GM19452 (cell line): Measurements from ENCODE around the gene AIFM3.

Source experiments
- ATAC-seq: cut with Tn5 transposase; IDR thresholded peaks from one replicate; pipeline ENCODE4 v1.9.1; 2021; ENCODE audit not compliant: unreplicated experiment

Gene AIFM3

DNA sequence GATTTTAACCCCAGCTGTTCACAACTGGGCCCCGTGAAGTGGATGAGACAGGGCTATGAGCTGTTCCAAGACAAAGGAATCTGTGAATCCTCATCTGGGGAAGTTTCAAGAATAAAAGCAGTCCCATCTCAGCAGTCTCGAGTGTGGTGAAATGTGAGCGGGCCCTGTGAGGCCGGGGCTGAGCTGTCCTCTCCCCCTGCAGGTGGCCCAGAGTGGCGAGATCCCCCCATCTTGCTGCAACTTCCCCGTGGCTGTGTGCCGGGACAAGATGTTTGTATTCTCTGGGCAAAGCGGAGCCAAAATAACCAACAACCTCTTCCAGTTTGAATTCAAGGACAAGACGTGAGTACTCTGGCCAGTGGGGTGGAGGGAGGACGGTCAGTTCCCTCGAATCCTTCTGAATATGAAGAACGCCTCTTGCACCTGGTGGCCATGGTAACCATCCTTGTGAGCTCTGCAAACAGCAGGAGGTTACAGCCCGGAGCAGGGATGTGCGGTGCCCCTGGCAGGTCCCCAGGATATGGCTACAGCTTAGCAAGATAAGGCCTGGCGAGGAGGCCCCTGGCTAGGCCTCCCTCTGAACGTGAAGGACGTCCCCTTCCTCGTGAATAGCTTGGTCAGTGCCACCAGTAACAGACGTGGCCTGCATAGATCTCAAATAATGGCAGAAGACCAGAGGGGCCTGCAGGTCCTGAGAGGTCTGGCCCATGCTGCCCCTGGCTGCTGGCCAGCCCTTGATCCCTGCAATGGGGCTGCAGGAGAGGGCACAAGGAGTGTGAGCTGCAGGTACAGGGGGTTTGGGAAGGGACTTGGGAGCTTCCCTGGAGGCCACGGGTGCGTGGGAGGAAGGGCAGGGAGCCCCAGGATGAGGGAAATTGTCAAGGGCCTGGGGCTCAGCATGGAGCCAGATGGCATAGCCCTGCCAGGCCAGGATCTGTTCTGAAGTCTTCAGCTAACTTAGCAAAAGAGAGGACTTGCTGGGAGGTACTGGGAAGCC, 23.4 kb downstream of the AIFM3 start:
- no peak for ATAC-seq

- no peak for ATAC-seq
Measured at GRCh38 chr22:20991252-20992055, 24.4 kb downstream of the AIFM3 start.

GRCh38 chr22:20992056-20992442, 25.0 kb downstream of the AIFM3 start:
- ATAC-seq = no peak

DNA sequence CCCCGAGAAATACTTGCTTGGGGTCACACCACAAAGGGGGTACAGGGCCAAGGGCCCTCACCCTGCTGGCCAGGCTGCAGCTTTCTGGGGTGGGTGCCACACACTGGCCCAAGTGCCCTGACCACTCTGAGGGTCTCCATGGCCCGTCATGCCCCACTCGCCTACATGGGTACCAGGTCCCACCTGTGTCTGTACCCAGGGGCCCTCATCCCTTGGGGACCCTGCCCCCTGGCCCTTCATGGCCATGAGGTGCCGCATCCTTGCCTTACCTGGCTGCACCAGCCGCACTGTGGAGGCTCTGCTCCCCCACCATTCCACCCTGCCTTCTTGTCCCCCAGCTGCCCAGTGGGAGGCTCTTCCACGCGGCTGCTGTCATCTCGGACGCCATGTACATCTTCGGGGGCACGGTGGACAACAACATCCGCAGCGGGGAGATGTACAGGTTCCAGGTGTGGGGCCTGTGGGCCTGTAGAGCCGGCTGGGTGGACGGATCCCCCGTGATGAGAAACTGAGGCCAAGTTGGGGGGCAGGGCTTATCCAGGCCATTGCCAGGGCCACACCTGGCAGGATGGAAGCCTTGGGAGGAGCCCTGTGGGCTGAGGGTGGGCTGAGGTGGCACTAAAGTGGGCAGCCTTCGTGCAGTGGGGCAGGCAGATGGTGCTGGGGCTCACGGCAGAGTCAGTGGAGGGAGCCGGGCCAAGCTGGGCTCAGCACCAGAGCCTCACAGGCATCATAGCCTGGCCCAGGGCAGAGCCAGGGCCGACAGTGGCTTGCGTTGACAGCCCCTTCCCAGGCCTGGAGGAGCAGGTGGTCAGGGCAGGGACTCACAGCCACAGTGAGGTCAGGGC, 25.6 kb downstream of the AIFM3 start:
- no peak for ATAC-seq

- ATAC-seq = no peak
Measured at GRCh38 chr22:20993304-20994127, 26.5 kb downstream of the AIFM3 start.

DNA sequence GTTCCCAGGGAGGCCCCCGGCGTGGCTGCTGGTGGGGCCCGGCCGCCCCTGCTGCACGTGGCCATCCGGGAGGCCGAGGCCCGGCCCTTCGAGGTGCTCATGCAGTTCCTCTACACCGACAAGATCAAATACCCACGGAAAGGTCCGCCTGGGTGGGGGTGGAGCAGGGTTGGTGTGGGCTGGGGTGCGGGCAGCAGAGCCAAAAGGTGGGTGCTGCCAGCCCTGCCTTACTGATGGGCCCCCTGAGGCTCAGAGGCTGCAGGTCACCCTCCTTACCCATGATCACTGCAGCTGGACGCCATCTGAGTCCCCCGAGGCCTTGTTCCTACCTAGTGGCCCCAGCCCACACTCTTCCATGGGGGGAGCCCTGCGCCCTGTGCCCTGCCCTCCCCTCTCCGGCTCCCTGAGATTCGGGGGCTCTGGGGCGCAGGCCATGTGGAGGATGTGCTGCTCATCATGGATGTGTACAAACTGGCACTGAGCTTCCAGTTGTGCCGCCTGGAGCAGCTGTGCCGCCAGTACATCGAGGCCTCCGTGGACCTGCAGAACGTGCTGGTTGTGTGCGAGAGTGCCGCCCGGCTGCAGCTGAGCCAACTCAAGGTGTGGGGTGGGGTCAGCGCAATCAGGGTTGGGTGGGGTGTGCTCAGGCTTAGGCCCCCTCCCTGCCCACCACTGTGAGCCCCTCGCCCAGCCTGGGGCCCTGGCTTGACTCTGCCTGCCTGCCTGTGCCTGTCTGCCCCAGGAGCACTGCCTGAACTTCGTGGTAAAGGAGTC, 27.3 kb downstream of the AIFM3 start:
- no peak for ATAC-seq

DNA sequence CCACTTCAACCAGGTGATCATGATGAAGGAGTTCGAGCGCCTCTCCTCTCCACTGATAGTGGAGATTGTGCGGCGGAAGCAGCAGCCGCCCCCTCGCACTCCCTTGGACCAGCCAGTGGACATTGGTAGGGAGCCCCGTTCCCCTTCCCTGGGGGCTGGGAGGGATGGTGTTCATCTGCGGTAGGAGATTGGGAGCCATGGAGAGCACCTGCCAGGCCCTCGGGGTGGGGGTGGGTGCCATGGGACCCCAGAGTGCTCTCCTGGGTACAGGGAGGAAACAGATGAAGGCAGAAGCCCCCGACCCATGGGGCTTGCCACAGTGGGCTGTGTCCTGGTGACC, 27.8 kb downstream of the AIFM3 start:
- no peak for ATAC-seq

GRCh38 chr22:20995329-20996030, 28.4 kb downstream of the AIFM3 start:
- no peak for ATAC-seq

DNA sequence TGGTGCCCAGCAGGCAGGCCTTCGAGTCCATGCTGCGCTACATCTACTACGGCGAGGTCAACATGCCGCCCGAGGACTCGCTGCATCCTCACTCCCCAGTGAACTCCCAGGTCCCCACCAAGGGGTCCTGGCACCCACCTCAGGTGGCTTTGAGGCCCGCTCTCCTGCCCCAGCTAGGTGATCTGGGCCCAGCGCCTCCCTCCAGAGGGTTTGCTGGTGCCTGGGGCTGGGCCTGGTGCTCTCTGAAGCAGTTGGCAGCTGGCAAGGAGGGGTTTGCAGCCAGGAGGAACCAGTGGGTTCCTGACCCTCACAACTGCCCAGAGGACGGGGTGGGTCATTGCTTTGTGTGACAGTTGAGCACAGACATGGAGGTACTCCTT, 29.0 kb downstream of the AIFM3 start:
- no peak for ATAC-seq

DNA sequence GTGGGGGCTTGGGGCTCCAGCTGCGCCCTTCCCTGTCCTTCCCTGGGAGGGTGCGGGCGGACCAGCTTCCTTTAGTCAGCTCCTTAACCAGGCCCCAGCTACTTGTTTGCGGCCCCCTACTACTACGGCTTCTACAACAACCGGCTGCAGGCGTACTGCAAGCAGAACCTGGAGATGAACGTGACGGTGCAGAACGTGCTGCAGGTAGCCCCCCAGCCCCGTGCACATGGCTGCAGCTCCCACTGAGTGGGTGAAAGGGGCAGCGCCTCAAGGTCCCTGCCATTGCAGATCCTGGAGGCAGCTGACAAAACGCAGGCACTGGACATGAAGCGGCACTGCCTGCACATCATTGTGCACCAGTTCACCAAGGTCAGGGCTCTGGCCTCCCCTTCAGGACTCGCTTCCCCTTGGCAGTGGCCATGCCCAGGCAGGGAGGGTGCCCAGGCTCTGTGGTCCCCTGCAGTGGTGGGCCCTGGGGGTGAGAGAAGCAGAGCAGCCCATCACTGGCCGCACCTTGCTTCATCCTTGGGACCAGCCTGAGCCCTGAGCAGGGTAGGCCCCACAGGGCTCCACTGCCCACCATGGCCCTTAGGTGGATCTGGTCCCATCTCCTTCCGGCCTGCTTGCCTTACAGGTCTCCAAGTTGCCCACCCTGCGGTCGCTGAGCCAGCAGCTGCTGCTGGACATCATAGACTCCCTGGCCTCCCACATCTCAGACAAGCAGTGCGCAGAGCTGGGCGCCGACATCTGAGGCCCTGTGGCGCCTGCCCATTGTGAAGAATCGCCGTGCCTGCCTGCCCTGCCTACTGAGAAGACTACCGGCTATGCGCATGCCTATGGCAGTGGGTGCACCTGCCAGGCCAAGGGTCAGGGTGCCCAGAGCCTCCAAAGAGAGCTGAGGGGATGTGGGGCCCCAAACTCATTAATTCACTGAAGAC, 29.8 kb downstream of the AIFM3 start:
- no peak for ATAC-seq

DNA sequence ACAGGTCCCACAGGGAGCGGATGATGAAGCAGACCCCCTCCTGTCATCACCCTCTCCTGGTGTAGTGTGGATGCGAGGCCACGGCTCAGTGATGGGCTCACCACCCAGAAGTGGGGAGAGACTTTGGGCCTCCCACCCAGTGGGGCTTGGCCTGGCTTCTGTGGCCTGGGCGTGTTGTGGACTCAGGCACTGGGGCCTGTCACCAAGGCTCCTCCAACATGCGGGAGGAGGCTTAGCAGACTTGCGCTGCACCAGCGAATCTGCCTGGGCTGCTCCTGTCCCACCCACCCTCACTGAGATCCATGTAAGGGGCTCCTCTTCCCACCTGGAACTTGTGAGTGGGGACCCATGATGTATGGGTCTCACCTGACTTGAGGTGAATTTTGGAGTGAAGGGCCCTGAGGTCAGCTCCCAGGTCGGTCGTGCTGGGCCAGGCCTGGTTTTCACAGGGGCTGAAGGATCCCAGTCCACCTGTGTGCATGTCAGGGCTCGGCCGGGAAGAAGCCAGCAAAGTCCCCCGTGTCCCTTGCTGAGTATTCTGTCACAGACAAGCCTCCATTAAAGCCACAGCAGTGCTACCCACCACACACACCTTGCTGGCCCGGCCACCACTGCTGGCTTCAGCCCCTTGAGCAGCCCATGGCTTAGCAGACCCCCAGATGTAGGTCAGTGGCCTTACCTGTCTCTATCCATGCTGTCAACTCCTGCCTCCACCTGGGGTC, 30.6 kb downstream of the AIFM3 start:
- ATAC-seq = no peak

DNA sequence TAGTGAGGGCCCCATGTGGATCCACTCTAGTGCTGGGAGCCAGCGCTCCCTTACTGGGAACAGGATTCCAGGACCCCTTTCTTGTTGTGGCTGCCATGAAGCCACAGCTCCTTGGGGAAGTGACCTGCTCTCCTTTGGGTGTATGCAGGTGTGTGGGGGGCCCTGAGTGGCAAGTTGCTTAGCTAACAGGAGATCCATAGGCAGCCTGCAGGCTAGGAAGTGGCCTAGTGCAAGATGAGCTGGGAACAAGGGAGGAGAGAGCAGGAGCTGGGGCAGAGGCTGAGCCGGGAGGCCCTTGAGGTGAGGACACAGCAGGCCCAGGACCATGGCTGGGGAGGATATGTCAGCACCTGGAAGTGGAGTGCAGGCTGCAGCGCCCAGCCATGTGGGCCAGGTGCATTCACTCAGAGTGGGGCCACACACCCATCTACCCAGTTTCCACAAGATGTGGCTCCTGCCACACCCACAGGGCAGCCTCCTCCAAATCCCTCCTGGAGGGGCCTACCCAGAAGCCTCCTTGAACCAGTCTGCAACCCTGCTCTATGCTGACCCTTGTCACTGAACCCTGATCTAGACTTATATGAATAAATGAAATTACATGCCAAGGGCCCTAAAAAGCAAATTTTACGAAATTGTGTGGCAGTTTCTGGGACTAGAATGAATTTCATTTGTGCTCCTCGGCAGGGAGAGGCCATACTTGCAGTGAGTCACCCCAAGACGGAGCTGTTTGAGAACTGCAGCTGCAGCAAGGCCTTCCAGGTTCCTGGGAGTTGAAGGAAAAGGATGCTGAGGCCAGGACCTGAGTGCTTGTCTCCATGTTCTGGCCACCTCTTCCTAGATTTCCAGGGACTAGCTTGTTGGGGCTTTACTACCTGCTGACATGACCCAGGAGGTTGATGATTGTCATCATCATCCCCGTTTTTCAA, 31.6 kb downstream of the AIFM3 start:
- no peak for ATAC-seq

DNA sequence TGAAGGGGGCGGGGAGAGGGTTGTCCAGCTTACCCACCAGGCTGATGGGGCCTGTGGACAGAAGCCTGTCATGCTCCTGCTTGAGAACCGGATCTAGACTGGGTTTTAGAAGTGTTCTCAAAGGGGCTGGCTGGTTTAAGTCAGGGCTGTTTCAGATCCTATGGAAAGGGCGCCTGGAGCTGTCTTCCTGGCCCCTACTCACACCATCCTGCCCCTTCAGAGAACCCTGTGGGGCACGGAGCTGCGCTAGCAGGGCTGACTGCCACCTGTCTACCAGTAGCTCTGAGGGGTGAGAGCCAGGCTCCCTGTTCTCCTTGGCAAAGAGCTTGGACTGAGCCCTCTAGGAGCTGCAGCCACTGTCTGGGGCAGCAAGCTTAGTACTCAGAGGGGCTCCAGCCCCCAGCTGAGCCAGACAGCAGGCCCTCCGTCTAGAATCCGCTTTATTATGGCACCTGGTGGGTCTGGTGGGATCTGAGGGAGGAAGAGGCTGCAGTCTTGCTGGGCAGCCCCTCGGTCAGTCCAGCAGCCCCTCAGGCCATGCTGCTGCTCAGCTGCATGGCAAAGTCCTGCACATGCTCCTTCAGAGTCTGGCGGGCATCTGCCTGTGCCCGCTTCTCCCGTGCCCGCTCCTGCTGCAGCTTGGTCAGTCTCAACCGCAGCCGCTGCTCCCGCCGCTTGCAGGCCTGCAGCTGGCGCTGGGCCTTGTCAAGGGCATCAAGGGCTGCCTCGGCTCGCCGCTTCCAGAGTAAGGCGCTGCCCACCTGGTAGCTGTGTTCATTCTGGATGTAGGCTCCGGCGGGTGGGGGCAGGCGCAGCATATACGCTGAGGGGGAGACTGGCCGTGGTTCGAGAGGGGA, 32.5 kb downstream of the AIFM3 start:
- no peak for ATAC-seq

- ATAC-seq = no peak
Measured at GRCh38 chr22:21000207-21000986, 33.3 kb downstream of the AIFM3 start.
